Uterine smooth muscle cell (primary cell): ENCODE results near the gene COA4. TPM values are rescaled to one million over a fixed set of nuclear protein-coding genes. Genes with fewer than 3 reads are reported as not detected.

Source experiments
- total RNA-seq: library from RNA; depleted of rRNA; stranded (reverse); fragments of >200 nt; gene quantifications from 2 replicates; pipeline ENCODE4 v1.2.3, GENCODE V29; 2014

The COA4 gene
- total RNA-seq: 77.7 and 79.4 TPM in 2 replicates

GRCh38 chr11:73876424-73877310, at the start of gene COA4, which contains the start of gene PAAF1:
TSS of gene COA4 (minus strand) at chr11:73876846. CDS start at chr11:73873378, 3,468 bp downstream.
TSS of gene PAAF1 (plus strand) at chr11:73876999. CDS start at chr11:73877022, 23 bp downstream.

Other genes starting within 250 kb of the COA4 start
- 0.33 and 2.5 TPM in 2 replicates for gene PLEKHB1, start 230.3 kb downstream of the COA4 start, total RNA-seq
- 151 and 186 TPM in 2 replicates for gene RAB6A, start 115.8 kb downstream of the COA4 start, total RNA-seq
- gene MRPL48, start 89.0 kb downstream of the COA4 start, total RNA-seq: 22.0 and 26.2 TPM in 2 replicates
- gene PAAF1, start 153 bp upstream of the COA4 start, total RNA-seq: 11.9 and 18.4 TPM in 2 replicates
- not detected in 2 replicates for gene DNAJB13, start 74.2 kb upstream of the COA4 start, total RNA-seq
- 1.9 and 2.8 TPM in 2 replicates for gene UCP2, start 106.0 kb upstream of the COA4 start, total RNA-seq
- gene UCP3, start 132.2 kb upstream of the COA4 start, total RNA-seq: 0.11 and 0.37 TPM in 2 replicates